Adrenal gland (tissue), 12 donors: Measurements from ENCODE around the gene VIPR2. TPM values are rescaled to one million over a fixed set of nuclear protein-coding genes. Genes with fewer than 3 reads are reported as not detected.

Experiments used
- DNase-seq, 7 donors: peaks; one replicate each; pipeline ENCODE4 v3.0.0-alpha.2; 2019 to 2020
- H3K27ac ChIP-seq, 5 donors: fragments of 200-600 bp; sonication (generic) in 4 of 5; 1 replicate in 3 of 5; 2 replicates in 2 of 5; pipeline versions ENCODE4 v1.5.1 to v1.8.0; 2016 to 2020; ENCODE audit warnings: mild to moderate bottlenecking in 1 of 5
- H3K27me3 ChIP-seq: fragments of 200-600 bp; 2 replicates; pipeline ENCODE4 v1.8.0; 2021
- H3K36me3 ChIP-seq, 2 donors: fragments of 200-600 bp; replicated peaks in 1 of 2; 1 replicate in 1 of 2; 2 replicates in 1 of 2; pipeline versions ENCODE4 v1.5.1 to v1.8.0; 2018 to 2022
- H3K4me1 ChIP-seq, 2 donors: fragments of 200-600 bp; replicated peaks in 1 of 2; 1 replicate in 1 of 2; 2 replicates in 1 of 2; pipeline versions ENCODE4 v1.5.1 to v1.8.0; 2018 to 2021
- H3K4me3 ChIP-seq, 4 donors: fragments of 200-600 bp; sonication (generic) in 3 of 4; one replicate each; pipeline ENCODE4 v1.5.1; 2016 to 2018
- H3K9me3 ChIP-seq, 3 donors: fragments of 200-600 bp; sonication (generic) in 1 of 3; replicated peaks in 1 of 3; 1 replicate in 2 of 3; 2 replicates in 1 of 3; pipeline versions ENCODE4 v1.5.1 to v1.8.0; 2016 to 2021
- POLR2A ChIP-seq, 2 donors: fragments of 450-650 bp; IDR thresholded peaks; one replicate each; pipeline ENCODE4 v1.6.1; 2017; ENCODE audit warnings: antibody characterized with exemption in 2 of 2, mild to moderate bottlenecking in 2 of 2, moderate library complexity in 1 of 2
- WGBS, 4 donors: extraction: QIAGEN DNeasy Blood & Tissue Kit in 2 of 4; methylation state at CpG; one replicate each; pipeline versions ENCODE4 v1.1.5 to v1.1.7; 2013 to 2017; 5-methylcytosine and 5-hydroxymethylcytosine counted together
- intact Hi-C, 2 donors: fragments of 100-400 bp; cut with DNase I; formaldehyde crosslinking; loops; one replicate each; pipeline versions ENCODE4 v1.14.1 to v1.15.0; 2022 to 2023
- polyA plus RNA-seq, 3 donors: library from polyadenylated mRNA; stranded (reverse); fragments of 200-250 nt in 2 of 3; fragments of 350-450 nt in 1 of 3; fragmentation: Illumina TruSeq in 1 of 3; extraction: RNeasy Lipid Tissue Mini Kit (QIAGEN cat#74804) in 1 of 3; gene quantifications; one replicate each; pipeline ENCODE4 v1.2.3, GENCODE V29; 2013 to 2014
- total RNA-seq, 9 donors: library from RNA; depleted of rRNA in 4 of 9; stranded (reverse); fragments of >200 nt in 4 of 9; fragments of 120-200 nt in 1 of 9; fragmentation: NEBNext Ultra II Directional in 1 of 9; extraction: Animal tissue kit (Norgen Biotek cat#: 25700) in 1 of 9; gene quantifications; one replicate each; pipeline versions ENCODE4 v1.1.0 to v1.2.4, GENCODE V29; 2013 to 2023
- TF ChIP-seq, protein P1 (sequence below), 6 experiments: fragments of 450-650 bp in 4 of 6; fragments of 200-600 bp in 2 of 6; sonication (generic) in 1 of 6; IDR thresholded peaks; 1 replicate in 5 of 6; 2 replicates in 1 of 6; pipeline versions ENCODE4 v1.5.1 to v1.8.0; 2016 to 2021; ENCODE audit warnings: antibody characterized with exemption in 6 of 6, mild to moderate bottlenecking in 2 of 6, moderate library complexity in 1 of 6
- donor health status: healthy with polysubstance abuse.
- donor health status: Bipolar disorder and iron deficiency.
- donor health status: DM: yes; HTN: yes; CAD: no.
- donor health status: DM: no; HTN: no; CAD: no.
- donor health status: DM: no; HTN: no; CAD: no.
- donor health status: DM: yes; HTN: yes; CAD: no.

Gene VIPR2
- total and polyA plus RNA-seq, 12 donors = 0.06 to 3.8 (median 0.80) TPM

DNA sequence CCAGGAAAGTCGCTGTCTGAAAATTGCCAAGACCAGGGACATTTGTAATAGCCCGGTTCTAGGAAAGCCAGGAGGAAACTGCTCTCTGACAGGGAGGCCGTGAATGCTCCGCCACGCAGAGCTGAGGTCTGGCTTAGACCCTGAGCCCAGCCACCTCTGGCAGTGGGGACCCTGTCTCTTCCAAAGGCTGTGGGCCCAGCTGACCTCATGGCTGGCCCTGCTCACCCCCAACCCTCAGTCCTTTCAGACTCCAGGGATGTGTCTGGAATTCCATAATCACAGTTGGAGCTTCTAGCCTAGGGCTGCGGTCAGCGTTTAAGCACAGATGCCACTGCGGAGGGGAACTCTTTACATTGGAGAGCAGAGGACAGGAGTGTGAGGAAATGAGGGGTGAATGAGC, 6.6 kb upstream of the VIPR2 start:
- Histone ChIP-seq H3K4me1 (no peaks in the 10 kb centered on the region), H3K27me3 (peaks cover 3% of the 10 kb centered on the region), H3K27ac (no peak overlapping the region), H3K9me3 (no peaks in the 10 kb centered on the region), H3K36me3 (no peaks in the 10 kb centered on the region), H3K4me3 (no peak overlapping the region)
- 76 to 88% (median 87%) methylated on average over 8 of the region's 8 CpGs for WGBS, 4 donors
- DNase-seq = no peak
- TF ChIP-seq, protein P1, sequence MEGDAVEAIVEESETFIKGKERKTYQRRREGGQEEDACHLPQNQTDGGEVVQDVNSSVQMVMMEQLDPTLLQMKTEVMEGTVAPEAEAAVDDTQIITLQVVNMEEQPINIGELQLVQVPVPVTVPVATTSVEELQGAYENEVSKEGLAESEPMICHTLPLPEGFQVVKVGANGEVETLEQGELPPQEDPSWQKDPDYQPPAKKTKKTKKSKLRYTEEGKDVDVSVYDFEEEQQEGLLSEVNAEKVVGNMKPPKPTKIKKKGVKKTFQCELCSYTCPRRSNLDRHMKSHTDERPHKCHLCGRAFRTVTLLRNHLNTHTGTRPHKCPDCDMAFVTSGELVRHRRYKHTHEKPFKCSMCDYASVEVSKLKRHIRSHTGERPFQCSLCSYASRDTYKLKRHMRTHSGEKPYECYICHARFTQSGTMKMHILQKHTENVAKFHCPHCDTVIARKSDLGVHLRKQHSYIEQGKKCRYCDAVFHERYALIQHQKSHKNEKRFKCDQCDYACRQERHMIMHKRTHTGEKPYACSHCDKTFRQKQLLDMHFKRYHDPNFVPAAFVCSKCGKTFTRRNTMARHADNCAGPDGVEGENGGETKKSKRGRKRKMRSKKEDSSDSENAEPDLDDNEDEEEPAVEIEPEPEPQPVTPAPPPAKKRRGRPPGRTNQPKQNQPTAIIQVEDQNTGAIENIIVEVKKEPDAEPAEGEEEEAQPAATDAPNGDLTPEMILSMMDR (IDR thresholded peaks at IDR 0.05) = no peak
- TF ChIP-seq POLR2A (IDR thresholded peaks at IDR 0.05) = no peak
- intact Hi-C loops = no loop called here

DNA sequence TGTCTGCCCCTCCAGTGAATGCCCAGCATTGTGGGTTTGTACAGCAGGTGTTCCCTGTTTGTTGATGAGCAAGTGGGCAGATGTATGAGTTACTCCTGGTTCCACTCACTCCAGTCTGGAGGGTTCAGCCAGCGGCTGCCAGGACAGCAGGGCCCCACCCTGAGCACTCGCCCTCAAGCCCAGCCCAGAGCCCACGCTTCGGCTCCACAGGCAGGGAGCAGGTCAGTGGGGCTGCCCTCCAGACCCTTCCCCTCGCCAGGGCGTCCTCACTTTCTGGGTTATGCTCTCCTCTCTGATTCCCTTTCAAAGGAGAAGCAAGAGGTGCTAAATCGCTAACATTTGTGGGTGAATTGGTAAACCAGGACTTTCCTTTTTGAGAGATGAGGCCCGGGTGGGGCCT, 4.8 kb upstream of the VIPR2 start:
- DNase-seq = no peak
- Histone ChIP-seq H3K4me3 (no peak overlapping the region), H3K4me1 (peaks cover 0 to 5% of the 10 kb centered on the region in 2 donors), H3K27me3 (peaks cover 16% of the 10 kb centered on the region), H3K9me3 (no peaks in the 10 kb centered on the region), H3K36me3 (no peaks in the 10 kb centered on the region), H3K27ac (no peak overlapping the region)
- WGBS, 4 donors = 74 to 87% (median 85%) methylated on average over 7 to 8 of the region's 8 CpGs
- intact Hi-C loops = no loop called here
- TF ChIP-seq, protein P1 (IDR thresholded peaks at IDR 0.05) = no peak
- TF ChIP-seq POLR2A (IDR thresholded peaks at IDR 0.05) = no peak

DNA sequence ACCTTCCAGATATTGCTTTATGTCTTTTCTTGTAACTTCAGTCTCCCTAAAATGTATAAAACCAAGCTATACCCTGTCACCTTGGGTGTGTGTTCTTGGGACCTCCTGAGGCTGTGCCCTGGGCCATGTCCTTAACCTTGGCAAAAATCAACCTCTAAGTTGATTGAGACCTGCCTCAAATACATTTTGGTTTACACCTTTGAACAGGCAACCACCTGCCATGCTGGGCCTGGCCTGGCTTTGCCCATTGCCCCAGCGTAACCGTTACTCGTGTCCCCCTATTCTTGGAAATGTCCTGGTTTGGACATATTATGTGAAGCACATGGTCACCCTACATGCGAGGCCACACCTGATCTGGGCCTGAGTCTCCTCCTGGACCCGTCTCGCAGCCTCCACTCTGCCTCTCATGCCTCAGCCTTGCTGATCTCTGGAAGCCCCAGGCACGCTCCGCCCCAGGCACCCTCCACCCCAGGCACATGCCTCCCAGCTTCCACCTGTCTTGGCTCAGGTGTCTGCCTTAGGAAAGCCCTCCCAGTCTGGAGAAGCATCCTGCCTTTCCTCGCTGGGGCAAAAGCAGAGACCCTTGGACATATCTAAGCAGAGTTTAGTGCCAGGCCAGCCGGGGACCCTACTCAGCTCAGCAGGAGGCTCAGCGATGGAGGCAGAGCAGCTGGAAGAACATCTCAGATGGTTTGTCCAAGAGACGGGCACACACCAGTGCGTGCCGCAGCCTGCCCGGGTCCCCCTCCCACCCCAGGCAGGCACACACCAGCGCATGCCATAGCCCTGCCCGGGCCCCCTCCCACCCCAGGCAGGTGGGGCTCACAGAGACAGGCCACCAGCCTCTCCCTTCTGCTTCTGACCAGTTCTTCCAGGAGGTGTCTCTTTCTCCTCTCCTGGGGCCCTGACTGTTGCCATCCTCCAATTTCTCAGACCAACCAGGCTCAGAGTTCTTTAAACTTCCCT, 4.0 kb upstream of the VIPR2 start:
- intact Hi-C loops = no loop called here
- no peak overlapping the region for H3K27ac ChIP-seq
- no peak for DNase-seq
- no peak for TF ChIP-seq POLR2A (IDR thresholded peaks at IDR 0.05)
- TF ChIP-seq, protein P1 (IDR thresholded peaks at IDR 0.05) = no peak
- no peaks in the 10 kb centered on the region for H3K9me3 ChIP-seq
- WGBS, 4 donors = 90 to 96% (median 92%) methylated on average over 14 to 17 of the region's 17 CpGs
- H3K27me3 ChIP-seq = peaks cover 24% of the 10 kb centered on the region
- no peak overlapping the region for H3K4me3 ChIP-seq
- H3K4me1 ChIP-seq = peaks cover 0 to 13% of the 10 kb centered on the region in 2 donors
- H3K36me3 ChIP-seq = no peaks in the 10 kb centered on the region

DNA sequence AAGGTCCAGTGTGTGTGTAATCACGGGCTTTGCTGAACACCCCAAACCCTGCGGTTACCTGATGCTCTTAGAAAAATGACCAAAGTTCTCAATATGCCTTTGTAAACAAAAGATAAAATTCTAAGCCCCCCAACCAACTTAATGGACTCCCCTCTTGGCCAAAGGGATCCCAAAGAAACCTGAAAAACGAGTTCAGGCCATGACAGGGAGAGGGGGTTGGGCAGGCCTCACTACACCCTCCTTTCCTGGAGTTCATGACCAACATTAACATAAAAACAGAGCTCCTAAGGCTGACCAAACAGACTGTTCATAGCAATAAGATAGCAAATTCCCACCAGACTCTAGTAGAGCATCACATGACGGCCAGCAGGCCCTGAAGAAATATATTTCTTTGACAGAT, 3.0 kb upstream of the VIPR2 start:
- H3K4me1 ChIP-seq = peaks cover 0 to 14% of the 10 kb centered on the region in 2 donors
- TF ChIP-seq, protein P1 (IDR thresholded peaks at IDR 0.05) = no peak
- no peak for TF ChIP-seq POLR2A (IDR thresholded peaks at IDR 0.05)
- no peak for DNase-seq
- no peaks in the 10 kb centered on the region for H3K36me3 ChIP-seq
- intact Hi-C loops = no loop called here
- H3K4me3 ChIP-seq = no peak overlapping the region
- WGBS, 4 donors = 73 to 81% (median 80%) methylated on average over 4 of the region's 4 CpGs
- H3K9me3 ChIP-seq = no peaks in the 10 kb centered on the region
- H3K27ac ChIP-seq = no peak overlapping the region
- H3K27me3 ChIP-seq = peaks cover 33% of the 10 kb centered on the region
